GM12878 (cell line): Measurements from ENCODE around the gene CYSTM1. TPM values are rescaled to one million over a fixed set of nuclear protein-coding genes. Genes with fewer than 3 reads are reported as not detected.

Source experiments
- polyA plus RNA-seq, 11 experiments: library from polyadenylated mRNA; depleted of rRNA in 4 of 11; unstranded in 6 of 11; stranded (reverse) in 5 of 11; fragments of >200 nt; fragmentation: Nextera tagmentation in 4 of 11; fragmentation: Illumina TruSeq in 1 of 11; extraction: Ambion mirVana in 4 of 11; extraction: Trizol in 1 of 11; gene quantifications; 1 replicate in 1 of 11; 2 replicates in 10 of 11; pipeline versions ENCODE4 v1.2.1 to v1.2.3, GENCODE V29; 2011 to 2016; ENCODE audit warnings: inconsistent platforms in 2 of 11, missing spikeins in 2 of 11, low read depth in 1 of 11
- total RNA-seq, 4 experiments: library from RNA; depleted of rRNA in 3 of 4; stranded (reverse); fragments of >200 nt in 3 of 4; fragmentation: Illumina TruSeq in 1 of 4; extraction: Trizol in 1 of 4; gene quantifications; 2 replicates each; pipeline versions ENCODE4 v1.2.1 to v1.2.3, GENCODE V29; 2013 to 2021

The CYSTM1 gene
- total and polyA plus RNA-seq, 10 of the 15 experiments (the other 5 are each of a cell fraction or from before 2014, with no cell fraction given) = 52.7 to 261 (median 98.7) TPM

Other genes starting within 250 kb of the CYSTM1 start
- gene NRG2, start 131.9 kb upstream of the CYSTM1 start, total RNA-seq (2014; rRNA removed) = 19.7 and 20.3 TPM in 2 replicates
- 10.8 and 11.9 TPM in 2 replicates for gene NRG2, start 131.9 kb upstream of the CYSTM1 start, total RNA-seq (2014; rRNA removed; fragmentation: Illumina TruSeq; extraction: Trizol)
- 21.0 and 21.7 TPM in 2 replicates for gene NRG2, start 131.9 kb upstream of the CYSTM1 start, total RNA-seq (2021)
- 3.2 and 7.3 TPM in 2 replicates for gene NRG2, start 131.9 kb upstream of the CYSTM1 start, polyA plus RNA-seq (2011; rRNA removed)
- 4.9 and 11.8 TPM in 2 replicates for gene NRG2, start 131.9 kb upstream of the CYSTM1 start, polyA plus RNA-seq (2014; fragmentation: Illumina TruSeq; extraction: Trizol)
- under 1 TPM; 0.10 to 0.15 TPM for gene NRG2, start 131.9 kb upstream of the CYSTM1 start, polyA plus RNA-seq (2014; fragmentation: Nextera tagmentation; extraction: Ambion mirVana)
- 15.4 and 18.7 TPM in 2 replicates for gene NRG2, start 131.9 kb upstream of the CYSTM1 start, polyA plus RNA-seq (2014; rRNA removed)
- gene NRG2, start 131.9 kb upstream of the CYSTM1 start, polyA plus RNA-seq (2016; fragmentation: Nextera tagmentation; extraction: Ambion mirVana) = 1 to 10 TPM; 3.1 to 3.7 TPM
- gene PURA, start 61.1 kb upstream of the CYSTM1 start, total RNA-seq (2014; rRNA removed) = 11.7 and 11.9 TPM in 2 replicates
- 6.3 and 6.9 TPM in 2 replicates for gene PURA, start 61.1 kb upstream of the CYSTM1 start, total RNA-seq (2014; rRNA removed; fragmentation: Illumina TruSeq; extraction: Trizol)
- 11.8 TPM in 2 replicates for gene PURA, start 61.1 kb upstream of the CYSTM1 start, total RNA-seq (2021)
- gene PURA, start 61.1 kb upstream of the CYSTM1 start, polyA plus RNA-seq (2011; rRNA removed) = 4.9 and 6.8 TPM in 2 replicates
- 6.7 and 7.8 TPM in 2 replicates for gene PURA, start 61.1 kb upstream of the CYSTM1 start, polyA plus RNA-seq (2014; fragmentation: Illumina TruSeq; extraction: Trizol)
- 1 to 10 TPM; 3.7 to 4.1 TPM for gene PURA, start 61.1 kb upstream of the CYSTM1 start, polyA plus RNA-seq (2014; fragmentation: Nextera tagmentation; extraction: Ambion mirVana)
- 5.9 and 7.5 TPM in 2 replicates for gene PURA, start 61.1 kb upstream of the CYSTM1 start, polyA plus RNA-seq (2014; rRNA removed)
- gene PURA, start 61.1 kb upstream of the CYSTM1 start, polyA plus RNA-seq (2016; fragmentation: Nextera tagmentation; extraction: Ambion mirVana) = 1 to 10 TPM; 3.3 to 5.6 TPM
- gene IGIP, start 49.3 kb upstream of the CYSTM1 start, total RNA-seq (2014; rRNA removed) = 2.4 and 2.7 TPM in 2 replicates
- gene IGIP, start 49.3 kb upstream of the CYSTM1 start, total RNA-seq (2014; rRNA removed; fragmentation: Illumina TruSeq; extraction: Trizol) = 2.5 and 3.4 TPM in 2 replicates
- gene IGIP, start 49.3 kb upstream of the CYSTM1 start, total RNA-seq (2021) = 2.7 and 3.1 TPM in 2 replicates
- 2.7 and 3.7 TPM in 2 replicates for gene IGIP, start 49.3 kb upstream of the CYSTM1 start, polyA plus RNA-seq (2011; rRNA removed)
- gene IGIP, start 49.3 kb upstream of the CYSTM1 start, polyA plus RNA-seq (2014; fragmentation: Illumina TruSeq; extraction: Trizol) = 3.3 and 3.6 TPM in 2 replicates
- 1 to 10 TPM in 1 of 2 experiments, under 1 TPM in 1; 0.58 to 1.2 TPM for gene IGIP, start 49.3 kb upstream of the CYSTM1 start, polyA plus RNA-seq (2014; fragmentation: Nextera tagmentation; extraction: Ambion mirVana)
- 1.4 TPM in 2 replicates for gene IGIP, start 49.3 kb upstream of the CYSTM1 start, polyA plus RNA-seq (2014; rRNA removed)
- gene IGIP, start 49.3 kb upstream of the CYSTM1 start, polyA plus RNA-seq (2016; fragmentation: Nextera tagmentation; extraction: Ambion mirVana) = under 1 TPM; 0.64 to 0.72 TPM
- gene PFDN1, start 127.9 kb downstream of the CYSTM1 start, total RNA-seq (2014; rRNA removed) = 79.9 and 86.9 TPM in 2 replicates
- 73.0 and 91.1 TPM in 2 replicates for gene PFDN1, start 127.9 kb downstream of the CYSTM1 start, total RNA-seq (2014; rRNA removed; fragmentation: Illumina TruSeq; extraction: Trizol)
- 58.5 and 62.9 TPM in 2 replicates for gene PFDN1, start 127.9 kb downstream of the CYSTM1 start, total RNA-seq (2021)
- 63.8 and 65.9 TPM in 2 replicates for gene PFDN1, start 127.9 kb downstream of the CYSTM1 start, polyA plus RNA-seq (2011; rRNA removed)
- 150 and 190 TPM in 2 replicates for gene PFDN1, start 127.9 kb downstream of the CYSTM1 start, polyA plus RNA-seq (2014; fragmentation: Illumina TruSeq; extraction: Trizol)
- 100 to 1,000 TPM; 192 to 193 TPM for gene PFDN1, start 127.9 kb downstream of the CYSTM1 start, polyA plus RNA-seq (2014; fragmentation: Nextera tagmentation; extraction: Ambion mirVana)
- gene PFDN1, start 127.9 kb downstream of the CYSTM1 start, polyA plus RNA-seq (2014; rRNA removed) = 85.8 and 86.8 TPM in 2 replicates
- gene PFDN1, start 127.9 kb downstream of the CYSTM1 start, polyA plus RNA-seq (2016; fragmentation: Nextera tagmentation; extraction: Ambion mirVana) = 100 to 1,000 TPM; 112 to 131 TPM
- 2.5 and 3.1 TPM in 2 replicates for gene HBEGF, start 171.4 kb downstream of the CYSTM1 start, total RNA-seq (2014; rRNA removed)
- gene HBEGF, start 171.4 kb downstream of the CYSTM1 start, total RNA-seq (2014; rRNA removed; fragmentation: Illumina TruSeq; extraction: Trizol) = 2.5 and 2.9 TPM in 2 replicates
- 2.6 and 2.7 TPM in 2 replicates for gene HBEGF, start 171.4 kb downstream of the CYSTM1 start, total RNA-seq (2021)
- 2.2 and 2.5 TPM in 2 replicates for gene HBEGF, start 171.4 kb downstream of the CYSTM1 start, polyA plus RNA-seq (2011; rRNA removed)
- 3.1 and 4.5 TPM in 2 replicates for gene HBEGF, start 171.4 kb downstream of the CYSTM1 start, polyA plus RNA-seq (2014; fragmentation: Illumina TruSeq; extraction: Trizol)
- gene HBEGF, start 171.4 kb downstream of the CYSTM1 start, polyA plus RNA-seq (2014; fragmentation: Nextera tagmentation; extraction: Ambion mirVana) = 1 to 10 TPM in 1 of 2 experiments, under 1 TPM in 1; 0.87 to 1.5 TPM
- gene HBEGF, start 171.4 kb downstream of the CYSTM1 start, polyA plus RNA-seq (2014; rRNA removed) = 1.6 and 2.0 TPM in 2 replicates
- gene HBEGF, start 171.4 kb downstream of the CYSTM1 start, polyA plus RNA-seq (2016; fragmentation: Nextera tagmentation; extraction: Ambion mirVana) = 1 to 10 TPM; 1.3 to 1.6 TPM
- 0.05 TPM in 1 of 2 replicates, not detected in the other for gene SLC4A9, start 185.0 kb downstream of the CYSTM1 start, total RNA-seq (2014; rRNA removed)
- gene SLC4A9, start 185.0 kb downstream of the CYSTM1 start, total RNA-seq (2014; rRNA removed; fragmentation: Illumina TruSeq; extraction: Trizol) = not detected in 2 replicates
- gene SLC4A9, start 185.0 kb downstream of the CYSTM1 start, total RNA-seq (2021) = 0.05 TPM in 1 of 2 replicates, not detected in the other
- gene SLC4A9, start 185.0 kb downstream of the CYSTM1 start, polyA plus RNA-seq (2011; rRNA removed) = not detected in 2 replicates
- gene SLC4A9, start 185.0 kb downstream of the CYSTM1 start, polyA plus RNA-seq (2014; fragmentation: Illumina TruSeq; extraction: Trizol) = not detected in 2 replicates
- under 1 TPM in 1 of 2 experiments, not detected in 1; 0.05 TPM for gene SLC4A9, start 185.0 kb downstream of the CYSTM1 start, polyA plus RNA-seq (2014; fragmentation: Nextera tagmentation; extraction: Ambion mirVana)
- 0.03 TPM in 1 of 2 replicates, not detected in the other for gene SLC4A9, start 185.0 kb downstream of the CYSTM1 start, polyA plus RNA-seq (2014; rRNA removed)
- gene SLC4A9, start 185.0 kb downstream of the CYSTM1 start, polyA plus RNA-seq (2016; fragmentation: Nextera tagmentation; extraction: Ambion mirVana) = not detected
- gene ANKHD1, start 226.6 kb downstream of the CYSTM1 start, total RNA-seq (2014; rRNA removed) = 56.3 and 59.9 TPM in 2 replicates
- gene ANKHD1, start 226.6 kb downstream of the CYSTM1 start, total RNA-seq (2014; rRNA removed; fragmentation: Illumina TruSeq; extraction: Trizol) = 60.2 and 61.5 TPM in 2 replicates
- gene ANKHD1, start 226.6 kb downstream of the CYSTM1 start, total RNA-seq (2021) = 85.6 and 87.1 TPM in 2 replicates
- gene ANKHD1, start 226.6 kb downstream of the CYSTM1 start, polyA plus RNA-seq (2011; rRNA removed) = 86.7 and 96.8 TPM in 2 replicates
- gene ANKHD1, start 226.6 kb downstream of the CYSTM1 start, polyA plus RNA-seq (2014; fragmentation: Illumina TruSeq; extraction: Trizol) = 84.7 and 95.6 TPM in 2 replicates
- gene ANKHD1, start 226.6 kb downstream of the CYSTM1 start, polyA plus RNA-seq (2014; fragmentation: Nextera tagmentation; extraction: Ambion mirVana) = 10 to 100 TPM; 31.6 to 36.3 TPM
- gene ANKHD1, start 226.6 kb downstream of the CYSTM1 start, polyA plus RNA-seq (2014; rRNA removed) = 69.3 and 72.5 TPM in 2 replicates
- 10 to 100 TPM; 76.1 to 76.7 TPM for gene ANKHD1, start 226.6 kb downstream of the CYSTM1 start, polyA plus RNA-seq (2016; fragmentation: Nextera tagmentation; extraction: Ambion mirVana)